GM19025 (cell line): ENCODE measurements around the gene TSHZ3.

Experiments used
- ATAC-seq: cut with Tn5 transposase; IDR thresholded peaks from one replicate; pipeline ENCODE4 v1.9.1; 2021; ENCODE audit warnings: mild to moderate bottlenecking, low read depth, moderate library complexity; ENCODE audit not compliant: unreplicated experiment

TSHZ3 gene

GRCh38 chr19:31253526-31254179 lies 95.6 kb downstream of the TSHZ3 start:
- ATAC-seq, result no peak

GRCh38 chr19:31252441-31252840 lies 96.8 kb downstream of the TSHZ3 start:
- ATAC-seq, result no peak

GRCh38 chr19:31249217-31249616 lies 100.0 kb downstream of the TSHZ3 start:
- ATAC-seq, result no peak

GRCh38 chr19:31235806-31236205 lies 113.4 kb downstream of the TSHZ3 start:
- no peak for ATAC-seq

GRCh38 chr19:31233295-31233800 lies 115.9 kb downstream of the TSHZ3 start:
- ATAC-seq, result no peak

- ATAC-seq, result no peak
These were observed 116.4 kb downstream of the TSHZ3 start for GRCh38 chr19:31232871-31233270.

- ATAC-seq, result no peak
These were observed 117.1 kb downstream of the TSHZ3 start for GRCh38 chr19:31232180-31232579.

- ATAC-seq, result no peak
These were observed 118.0 kb downstream of the TSHZ3 start for GRCh38 chr19:31231237-31231636.

GRCh38 chr19:31226151-31226935 lies 122.9 kb downstream of the TSHZ3 start:
- no peak for ATAC-seq
